H1 (cell line): Measurements from ENCODE around the gene FOXM1. TPM values are rescaled to one million over a fixed set of nuclear protein-coding genes. Genes with fewer than 3 reads are reported as not detected.
A peak's percentile ranks its signal among the peaks of the same experiment; 100 is the strongest.

ENCODE experiments used
- CTCF ChIA-PET: fragments of 300-600 bp; sonication (Branson Sonifier 250); formaldehyde crosslinking; loops from one replicate; lab custom pipeline; 2021; ENCODE audit not compliant: partially characterized antibody; lab: Charles Lee
- POLR2A ChIA-PET: fragments of 300-600 bp; sonication (Branson Sonifier 250); formaldehyde crosslinking; loops from one replicate; lab custom pipeline; 2021; ENCODE audit warnings: inconsistent platforms; ENCODE audit not compliant: partially characterized antibody; lab: Charles Lee
- DNase-seq, 2 experiments: peaks; one replicate each; pipeline versions ENCODE4 v3.0.0 to v3.0.0-alpha.2; 2010 to 2022; ENCODE audit warnings: low spot score in 2 of 2, low read depth in 1 of 2, mixed read lengths in 1 of 2
- FAIRE-seq: peaks from 2 replicates; lab custom pipeline; 2011; peaks lifted over from hg19 to GRCh38; lab: Jason Lieb, UNC
- H2AFZ ChIP-seq: 2 replicates; pipeline ENCODE4 v1.8.1; 2012; ENCODE audit warnings: low read length, inconsistent platforms
- H2AK5ac ChIP-seq: 2 replicates; pipeline ENCODE4 v1.6.1; 2013; ENCODE audit warnings: low read depth, low read length
- H2BK120ac ChIP-seq: replicated peaks from 2 replicates; pipeline ENCODE3; 2013; ENCODE audit warnings: low read depth, low read length, inconsistent platforms
- H2BK12ac ChIP-seq: 2 replicates; pipeline ENCODE4 v1.6.1; 2013; ENCODE audit warnings: low read depth, low read length
- H2BK15ac ChIP-seq: 2 replicates; pipeline ENCODE4 v1.6.1; 2013; ENCODE audit warnings: low read length
- H2BK20ac ChIP-seq: 2 replicates; pipeline ENCODE4 v1.6.1; 2013; ENCODE audit warnings: low read length
- H2BK5ac ChIP-seq: 2 replicates; pipeline ENCODE4 v1.6.1; 2013; ENCODE audit warnings: low read depth, low read length
- H3K14ac ChIP-seq: 2 replicates; pipeline ENCODE4 v1.6.1; 2013; ENCODE audit warnings: inconsistent platforms; ENCODE audit not compliant: insufficient read length
- H3K18ac ChIP-seq: 2 replicates; pipeline ENCODE4 v1.6.1; 2013; ENCODE audit warnings: low read length; ENCODE audit errors: extremely low read depth
- H3K23ac ChIP-seq: 2 replicates; pipeline ENCODE4 v1.6.1; 2013; ENCODE audit warnings: inconsistent platforms; ENCODE audit not compliant: insufficient read length
- H3K23me2 ChIP-seq: 2 replicates; pipeline ENCODE4 v1.6.1; 2013; ENCODE audit warnings: low read depth, low read length
- H3K27ac ChIP-seq: 2 replicates; pipeline ENCODE4 v1.6.1; 2011; ENCODE audit warnings: low read depth, low read length, inconsistent platforms
- H3K27me3 ChIP-seq, 4 experiments: replicated peaks in 1 of 4; 1 replicate in 1 of 4; 2 replicates in 3 of 4; pipeline versions ENCODE4 v1.6.1 to v1.8.1; 2011 to 2013; ENCODE audit warnings: low read length in 3 of 4, mild to moderate bottlenecking in 3 of 4, inconsistent platforms in 2 of 4, mixed read lengths in 2 of 4, moderate library complexity in 1 of 4; ENCODE audit not compliant: control insufficient read depth in 3 of 4, insufficient read depth in 3 of 4; ENCODE audit errors: extremely low read depth in 1 of 4
- H3K36me3 ChIP-seq, 4 experiments: 2 replicates each; pipeline versions ENCODE4 v1.6.1 to v1.8.1; 2011 to 2013; ENCODE audit warnings: mild to moderate bottlenecking in 4 of 4, low read length in 3 of 4, moderate library complexity in 2 of 4, control low read depth in 1 of 4, inconsistent platforms in 1 of 4; ENCODE audit not compliant: insufficient read depth in 4 of 4, control insufficient read depth in 2 of 4
- H3K4ac ChIP-seq: replicated peaks from 2 replicates; pipeline ENCODE3; 2013; ENCODE audit warnings: low read length, low read depth, mixed read lengths, inconsistent platforms; ENCODE audit not compliant: insufficient read length
- H3K4me1 ChIP-seq, 4 experiments: replicated peaks in 1 of 4; 1 replicate in 1 of 4; 2 replicates in 3 of 4; pipeline versions ENCODE4 v1.6.1 to v1.8.1; 2011 to 2013; ENCODE audit warnings: low read length in 3 of 4, inconsistent platforms in 2 of 4, mixed read lengths in 1 of 4; ENCODE audit not compliant: insufficient read depth in 4 of 4, control insufficient read depth in 3 of 4
- H3K4me2 ChIP-seq, 2 experiments: 2 replicates each; pipeline versions ENCODE4 v1.6.1 to v1.8.1; 2011 to 2013; ENCODE audit warnings: low read depth in 2 of 2, low read length in 2 of 2, control low read depth in 1 of 2, inconsistent platforms in 1 of 2, mild to moderate bottlenecking in 1 of 2; ENCODE audit not compliant: insufficient read depth in 1 of 2
- H3K4me3 ChIP-seq, 4 experiments: fragments of 200-600, 300-600 bp in 1 of 4; sonication (generic), shearing (Covaris generic), sonication (Bioruptor Twin) in 1 of 4; 2 replicates each; pipeline versions ENCODE4 v1.5.1 to v1.8.1; 2011 to 2016; ENCODE audit warnings: low read length in 4 of 4, low read depth in 3 of 4, control low read depth in 2 of 4, inconsistent platforms in 2 of 4, mild to moderate bottlenecking in 2 of 4, mixed read lengths in 1 of 4, moderate library complexity in 1 of 4; ENCODE audit not compliant: insufficient read depth in 2 of 4; ENCODE audit errors: extremely low read depth in 1 of 4
- H3K56ac ChIP-seq: replicated peaks from 2 replicates; pipeline ENCODE3; 2013; ENCODE audit warnings: low read depth, mild to moderate bottlenecking, mixed read lengths, low read length, inconsistent platforms; ENCODE audit not compliant: insufficient read length
- H3K79me1 ChIP-seq: 2 replicates; pipeline ENCODE4 v1.6.1; 2013; ENCODE audit warnings: low read depth, low read length, control low read depth
- H3K79me2 ChIP-seq, 2 experiments: 2 replicates each; pipeline versions ENCODE4 v1.6.1 to v1.8.1; 2012 to 2013; ENCODE audit warnings: low read length in 2 of 2, mild to moderate bottlenecking in 2 of 2, inconsistent platforms in 1 of 2; ENCODE audit not compliant: insufficient read depth in 2 of 2, control insufficient read depth in 1 of 2
- H3K9ac ChIP-seq, 4 experiments: replicated peaks in 1 of 4; 1 replicate in 1 of 4; 2 replicates in 3 of 4; pipeline versions ENCODE4 v1.6.1 to v1.8.1; 2011 to 2013; ENCODE audit warnings: low read depth in 3 of 4, low read length in 3 of 4, control low read depth in 2 of 4, mild to moderate bottlenecking in 2 of 4, moderate library complexity in 2 of 4, inconsistent platforms in 1 of 4; ENCODE audit errors: extremely low read depth in 1 of 4
- H3K9me3 ChIP-seq, 2 experiments: 2 replicates each; pipeline versions ENCODE4 v1.6.1 to v1.8.1; 2012 to 2013; ENCODE audit warnings: mild to moderate bottlenecking in 2 of 2, moderate library complexity in 2 of 2, control low read depth in 1 of 2, inconsistent platforms in 1 of 2, low read depth in 1 of 2, low read length in 1 of 2, mixed read lengths in 1 of 2; ENCODE audit not compliant: insufficient read depth in 2 of 2
- H4K20me1 ChIP-seq, 2 experiments: replicated peaks in 1 of 2; 2 replicates each; pipeline versions ENCODE3 to v1.8.1; 2011 to 2013; ENCODE audit warnings: inconsistent platforms in 2 of 2, low read length in 2 of 2, mild to moderate bottlenecking in 1 of 2; ENCODE audit not compliant: insufficient read depth in 2 of 2, control insufficient read depth in 1 of 2
- H4K5ac ChIP-seq: 2 replicates; pipeline ENCODE4 v1.6.1; 2013; ENCODE audit warnings: low read length, low read depth, mixed read lengths, inconsistent platforms; ENCODE audit not compliant: insufficient read length
- H4K8ac ChIP-seq: 2 replicates; pipeline ENCODE4 v1.8.0; 2013; ENCODE audit warnings: mild to moderate bottlenecking, moderate library complexity, low read length, inconsistent platforms; ENCODE audit not compliant: insufficient read depth; ENCODE audit errors: extremely low read depth
- H4K91ac ChIP-seq: replicated peaks from 2 replicates; pipeline ENCODE3; 2013; ENCODE audit warnings: low read length, mixed read lengths, inconsistent platforms; ENCODE audit not compliant: insufficient read length
- ATF2 ChIP-seq: IDR thresholded peaks from 2 replicates; pipeline ENCODE4 v1.6.1; 2012; ENCODE audit warnings: low read length, inconsistent platforms
- BACH1 ChIP-seq: IDR thresholded peaks from 2 replicates; pipeline ENCODE4 v1.6.1; 2012; ENCODE audit warnings: low read length, improper control_type of control experiment
- CHD1 ChIP-seq: IDR thresholded peaks from 2 replicates; pipeline ENCODE4 v1.6.1; 2012; ENCODE audit warnings: low read depth, low read length, improper control_type of control experiment
- MAFK ChIP-seq: IDR thresholded peaks from 2 replicates; pipeline ENCODE4 v1.6.1; 2012; ENCODE audit warnings: low read depth, mild to moderate bottlenecking, improper control_type of control experiment, low read length
- MAX ChIP-seq: IDR thresholded peaks from 2 replicates; pipeline ENCODE4 v1.6.1; 2012; ENCODE audit warnings: inconsistent platforms
- NRF1 ChIP-seq: IDR thresholded peaks from 2 replicates; pipeline ENCODE4 v1.6.1; 2011; ENCODE audit warnings: mild to moderate bottlenecking, low read depth, low read length, improper control_type of control experiment
- PHF8 ChIP-seq: fragments of 200-600 bp; sonication (generic); conservative IDR thresholded peaks from 2 replicates; pipeline ENCODE4 v1.7.1; 2012; ENCODE audit warnings: low read depth, mild to moderate bottlenecking, inconsistent platforms, low read length, moderate library complexity
- TEAD4 ChIP-seq: IDR thresholded peaks from 2 replicates; pipeline ENCODE4 v1.6.1; 2012; ENCODE audit warnings: low read depth, low read length, inconsistent platforms, mixed read lengths
- WGBS, 2 experiments: shearing (Covaris generic) in 1 of 2; methylation state at CpG; one replicate each; pipeline versions ENCODE4 v1.1.6 to v1.1.7; 2013 to 2015; ENCODE audit warnings: low lambda C conversion rate in 2 of 2, mixed read lengths in 2 of 2, inconsistent platforms in 1 of 2, low coverage in 1 of 2, missing lambda C conversion rate in 1 of 2; ENCODE audit not compliant: insufficient replicate concordance in 2 of 2, insufficient coverage in 1 of 2, insufficient read length in 1 of 2; ENCODE audit errors: extremely low coverage in 1 of 2, missing lambda C conversion rate in 1 of 2; 5-methylcytosine and 5-hydroxymethylcytosine counted together
- polyA plus RNA-seq, 7 experiments: library from polyadenylated mRNA; depleted of rRNA in 3 of 7; stranded (reverse) in 5 of 7; unstranded in 2 of 7; fragments of >200 nt in 5 of 7; fragments of 200-250 nt in 2 of 7; gene quantifications; 1 replicate in 5 of 7; 2 replicates in 1 of 7; 4 replicates in 1 of 7; pipeline versions ENCODE4 v1.2.1 to v1.2.3, GENCODE V29; 2011 to 2013; ENCODE audit warnings: missing spikeins in 2 of 7, mixed read lengths in 2 of 7
- total RNA-seq: library from RNA; stranded (reverse); fragmentation: NEBNext Ultra II Directional; extraction: Animal tissue kit (Norgen Biotek cat#: 25700); gene quantifications from 2 replicates; pipeline ENCODE4 v1.2.1, GENCODE V29; 2021

FOXM1 gene
- total and polyA plus RNA-seq, 2 of the 8 experiments (the other 6 are each of a cell fraction or from before 2014, with no cell fraction given) = 58.1 to 121 TPM

GRCh38 chr12:2813214-2814185 lies 63.5 kb downstream of the FOXM1 start:
- no peak overlapping the region for H2AK5ac ChIP-seq
- no peak for DNase-seq
- H3K4me3 ChIP-seq = peak overlapping the region; percentile 52 to 94 (median 72)
- H3K79me1 ChIP-seq = no peaks in the 10 kb centered on the region; the same call in 1 of the 2 replicates
- peaks cover 0 to 8% (median 6%) of the 10 kb centered on the region in 4 experiments; a peak in 5 of 8 replicates for H3K36me3 ChIP-seq
- no peak overlapping the region for H2BK20ac ChIP-seq
- peak overlapping the region; percentile 82 to 99 (median 90) for H3K9ac ChIP-seq
- no peak overlapping the region for H2BK120ac ChIP-seq
- peaks cover 0 to 2% of the 10 kb centered on the region in 2 experiments for H4K20me1 ChIP-seq
- no peak overlapping the region for H3K4ac ChIP-seq
- H2BK12ac ChIP-seq = no peak overlapping the region
- no peak overlapping the region for H3K14ac ChIP-seq
- H3K56ac ChIP-seq = no peak overlapping the region
- H3K9me3 ChIP-seq = no peaks in the 10 kb centered on the region
- peak overlapping the region; percentile 97; the same call in 1 of the 2 replicates for H3K27ac ChIP-seq
- no peak overlapping the region for H2AFZ ChIP-seq
- 38% methylated on average over 10 of the region's 10 CpGs; no CpG with 5 or more reads in 1 of the 2 experiments for WGBS, 2 experiments
- H2BK5ac ChIP-seq = peak overlapping the region; percentile 100; the same call in 1 of the 2 replicates
- ChIA-PET POLR2A (interaction anchor here (0.6 to 6.4 kb wide), 22 partner anchors 9 to 150 kb away, joined by 3 to 54 read pairs (median 4); partner anchors contain the start of genes FKBP4, NRIP2 and TEX52), CTCF (interaction anchor here (0.6 to 3.4 kb wide), 26 partner anchors 11 to 257 kb away, joined by 3 to 19 read pairs (median 3); partner anchors contain the start of genes FOXM1, RHNO1 and TEX52)
- H3K79me2 ChIP-seq = peaks cover 0 to 26% of the 10 kb centered on the region in 2 experiments; a peak in 2 of 4 replicates
- no peak overlapping the region for H3K23ac ChIP-seq
- H4K8ac ChIP-seq = no peak overlapping the region
- no peak overlapping the region for H4K91ac ChIP-seq
- no peaks in the 10 kb centered on the region for H3K27me3 ChIP-seq
- H4K5ac ChIP-seq = peak overlapping the region; percentile 46
- FAIRE-seq = no peak
- H3K4me2 ChIP-seq = peak overlapping the region; percentile 55 to 68
- no peak overlapping the region for H3K18ac ChIP-seq
- no peak overlapping the region for H2BK15ac ChIP-seq
- H3K23me2 ChIP-seq = 0 out of 2 replicates have a peak, but pooled peaks cover 3% of the 10 kb centered on the region
- H3K4me1 ChIP-seq = peaks cover 0 to 3% (median 0%) of the 10 kb centered on the region in 4 experiments; a peak in 3 of 7 replicates
- TF ChIP-seq PHF8 = no peak
- TF ChIP-seq CHD1 = no peak
- TF ChIP-seq NRF1 = no peak
- no peak for TF ChIP-seq ATF2
- TF ChIP-seq BACH1 = peak; percentile 53; the same call in 1 of the 2 replicates
- TF ChIP-seq MAFK = no peak
- no peak for TF ChIP-seq MAX
- no peak for TF ChIP-seq TEAD4
